ENCODE data around the gene AK8.

DNA sequence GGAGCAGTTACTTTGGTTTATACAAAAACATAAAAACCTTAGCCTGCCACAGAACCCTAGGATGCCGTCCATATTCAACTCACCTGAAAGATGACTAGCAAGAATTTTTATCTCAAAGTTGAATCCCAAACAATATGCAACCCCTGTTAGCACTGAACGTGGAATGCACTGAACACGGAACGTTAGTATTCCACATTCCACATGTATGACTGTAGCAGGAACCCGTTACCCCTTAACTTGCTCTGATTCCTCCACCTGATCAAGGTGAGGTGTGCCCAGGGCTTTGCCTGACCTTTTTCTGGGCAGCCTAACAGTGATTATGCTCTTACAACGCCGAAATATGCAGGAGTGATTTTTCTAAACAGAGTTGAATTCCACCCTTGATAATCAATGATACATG lies 43.7 kb downstream of the AK8 start:
- TF ChIP-seq, protein P1, sequence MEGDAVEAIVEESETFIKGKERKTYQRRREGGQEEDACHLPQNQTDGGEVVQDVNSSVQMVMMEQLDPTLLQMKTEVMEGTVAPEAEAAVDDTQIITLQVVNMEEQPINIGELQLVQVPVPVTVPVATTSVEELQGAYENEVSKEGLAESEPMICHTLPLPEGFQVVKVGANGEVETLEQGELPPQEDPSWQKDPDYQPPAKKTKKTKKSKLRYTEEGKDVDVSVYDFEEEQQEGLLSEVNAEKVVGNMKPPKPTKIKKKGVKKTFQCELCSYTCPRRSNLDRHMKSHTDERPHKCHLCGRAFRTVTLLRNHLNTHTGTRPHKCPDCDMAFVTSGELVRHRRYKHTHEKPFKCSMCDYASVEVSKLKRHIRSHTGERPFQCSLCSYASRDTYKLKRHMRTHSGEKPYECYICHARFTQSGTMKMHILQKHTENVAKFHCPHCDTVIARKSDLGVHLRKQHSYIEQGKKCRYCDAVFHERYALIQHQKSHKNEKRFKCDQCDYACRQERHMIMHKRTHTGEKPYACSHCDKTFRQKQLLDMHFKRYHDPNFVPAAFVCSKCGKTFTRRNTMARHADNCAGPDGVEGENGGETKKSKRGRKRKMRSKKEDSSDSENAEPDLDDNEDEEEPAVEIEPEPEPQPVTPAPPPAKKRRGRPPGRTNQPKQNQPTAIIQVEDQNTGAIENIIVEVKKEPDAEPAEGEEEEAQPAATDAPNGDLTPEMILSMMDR (IDR thresholded peaks at IDR 0.05), result no peak
- no peak for TF ChIP-seq RXRA (IDR thresholded peaks at IDR 0.05; ENCODE audit: borderline replicate concordance, low read depth)
- no peak for TF ChIP-seq SIN3A (IDR thresholded peaks at IDR 0.05; ENCODE audit: borderline replicate concordance, low read depth, low read length)
